GM12891 (cell line): ENCODE measurements around the gene GSTT4.
"Not testable (repeated sequence)": the region's sequence is repeated elsewhere in the genome, so short reads cannot be mapped to it uniquely, and the experiment has no call there.

ENCODE experiments used
- POLR2A ChIP-seq: IDR thresholded peaks from 2 replicates; pipeline ENCODE4 v1.6.1; 2011; ENCODE audit warnings: low read depth, low read length, control low read depth
- POLR2AphosphoS5 ChIP-seq: IDR thresholded peaks from 2 replicates; pipeline ENCODE4 v1.6.1; 2011; ENCODE audit warnings: low read depth, low read length, control low read depth

DNA sequence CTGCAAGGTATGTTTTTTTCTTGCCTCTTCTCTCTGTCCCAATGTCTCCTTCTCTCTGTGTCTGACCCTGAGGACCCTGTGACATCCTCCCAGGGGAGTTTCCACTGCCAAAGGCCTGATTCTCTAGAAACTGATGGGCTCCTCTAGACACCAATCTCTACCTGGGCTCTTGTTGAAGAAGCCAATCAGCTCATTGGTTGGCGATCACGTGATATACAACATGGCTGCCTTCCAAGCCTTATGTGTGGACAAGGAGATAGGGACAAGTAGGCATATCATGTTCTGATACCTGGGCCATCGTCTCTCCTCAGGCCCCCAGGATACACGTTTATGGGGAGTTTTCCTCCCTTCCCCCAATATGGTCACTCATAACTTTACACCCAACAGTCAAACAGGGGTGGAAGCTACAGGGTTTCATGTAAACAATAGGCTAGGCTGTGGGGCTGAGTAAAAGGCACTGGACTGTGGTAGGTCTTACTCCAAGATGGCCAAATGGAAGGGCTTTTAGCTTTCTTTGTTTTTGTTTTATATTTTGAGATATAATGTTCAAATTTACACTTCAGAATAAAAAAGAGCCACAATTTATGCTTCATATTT lies 11.6 kb downstream of the GSTT4 start:
- not testable (repeated sequence) for TF ChIP-seq POLR2A, POLR2AphosphoS5
